Measurements from ENCODE around the gene KCND3. TPM values are rescaled to one million over a fixed set of nuclear protein-coding genes. Genes with fewer than 3 reads are reported as not detected.

Gene KCND3
- total RNA-seq, 1 donor from 2014 or later, result 0.06 TPM

DNA sequence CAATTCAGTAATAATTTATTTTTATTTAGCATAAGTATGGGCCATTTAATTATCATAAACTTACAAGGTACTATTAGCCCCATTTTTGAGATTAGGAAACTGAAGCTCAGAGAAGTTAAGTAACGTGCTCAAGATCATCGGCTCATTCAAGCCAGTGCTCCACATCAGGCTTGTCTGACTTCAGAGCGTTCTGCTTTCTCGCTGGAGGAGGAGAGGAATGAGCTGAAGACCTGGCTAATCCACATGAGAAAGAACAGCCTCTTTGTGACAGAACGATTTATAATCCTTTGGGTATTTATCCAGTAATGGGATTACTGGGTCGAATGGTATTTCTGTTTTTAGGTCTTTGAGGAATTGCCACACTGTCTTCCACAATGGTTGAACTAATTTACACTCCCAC, 194.1 kb downstream of the KCND3 start:
- Histone ChIP-seq H3K36me3 (no peaks in the 10 kb centered on the region), H2AFZ (replicated peaks) (no peak overlapping the region), H3K4me3 (no peak overlapping the region), H3K27ac (no peak overlapping the region), H3K27me3 (no peaks in the 10 kb centered on the region), H3K9me3 (ENCODE audit: low read depth) (no peaks in the 10 kb centered on the region), H3K79me2 (ENCODE audit: low read depth) (no peaks in the 10 kb centered on the region), H3K9ac (no peak overlapping the region), H3K4me2 (no peak overlapping the region), H4K20me1 (ENCODE audit: low read depth) (no peaks in the 10 kb centered on the region), H3K4me1 (peaks cover 3% of the 10 kb centered on the region), H3F3A (ENCODE audit: low read depth) (no peaks in the 10 kb centered on the region)
- TF ChIP-seq EZH2phosphoT487 (IDR thresholded peaks at IDR 0.05) (no peak), EZH2 (IDR thresholded peaks at IDR 0.05) (no peak)
- TF ChIP-seq, protein P1, sequence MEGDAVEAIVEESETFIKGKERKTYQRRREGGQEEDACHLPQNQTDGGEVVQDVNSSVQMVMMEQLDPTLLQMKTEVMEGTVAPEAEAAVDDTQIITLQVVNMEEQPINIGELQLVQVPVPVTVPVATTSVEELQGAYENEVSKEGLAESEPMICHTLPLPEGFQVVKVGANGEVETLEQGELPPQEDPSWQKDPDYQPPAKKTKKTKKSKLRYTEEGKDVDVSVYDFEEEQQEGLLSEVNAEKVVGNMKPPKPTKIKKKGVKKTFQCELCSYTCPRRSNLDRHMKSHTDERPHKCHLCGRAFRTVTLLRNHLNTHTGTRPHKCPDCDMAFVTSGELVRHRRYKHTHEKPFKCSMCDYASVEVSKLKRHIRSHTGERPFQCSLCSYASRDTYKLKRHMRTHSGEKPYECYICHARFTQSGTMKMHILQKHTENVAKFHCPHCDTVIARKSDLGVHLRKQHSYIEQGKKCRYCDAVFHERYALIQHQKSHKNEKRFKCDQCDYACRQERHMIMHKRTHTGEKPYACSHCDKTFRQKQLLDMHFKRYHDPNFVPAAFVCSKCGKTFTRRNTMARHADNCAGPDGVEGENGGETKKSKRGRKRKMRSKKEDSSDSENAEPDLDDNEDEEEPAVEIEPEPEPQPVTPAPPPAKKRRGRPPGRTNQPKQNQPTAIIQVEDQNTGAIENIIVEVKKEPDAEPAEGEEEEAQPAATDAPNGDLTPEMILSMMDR (IDR thresholded peaks at IDR 0.05), result no peak
- H3K27ac Mint-ChIP-seq, result no peak overlapping the region
- H3K4me3 Mint-ChIP-seq, result no peak overlapping the region
- H3K27me3 Mint-ChIP-seq (ENCODE audit: insufficient read depth, low read depth), result no peaks in the 10 kb centered on the region
- H3K9me3 Mint-ChIP-seq, result peaks cover 3% of the 10 kb centered on the region
- DNase-seq (ENCODE audit: low spot score), result no peak
- H3K4me1 Mint-ChIP-seq, result peaks cover 6% of the 10 kb centered on the region
- no peaks in the 10 kb centered on the region for H3K36me3 Mint-ChIP-seq

DNA sequence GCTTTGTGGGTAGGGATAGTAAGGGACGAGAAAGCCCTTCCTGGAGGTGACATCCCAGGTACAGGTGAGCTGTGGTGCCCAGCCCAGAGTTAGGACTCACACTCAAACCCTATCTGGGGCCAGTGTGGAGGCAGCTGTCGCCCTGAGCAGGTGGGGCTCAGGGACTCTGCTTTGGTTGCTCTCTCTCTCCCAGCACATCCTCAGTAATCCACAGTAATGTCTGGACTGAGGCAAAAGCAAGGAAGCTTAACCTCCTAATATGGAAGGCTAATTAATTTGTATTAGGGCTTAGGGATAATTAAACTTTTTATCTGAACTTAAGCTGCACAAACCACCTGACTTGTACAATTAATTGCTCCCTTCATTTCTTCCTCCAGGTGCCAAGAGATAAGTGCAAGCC, 195.5 kb downstream of the KCND3 start:
- H3K9me3 Mint-ChIP-seq, result peaks cover under 1% of the 10 kb centered on the region
- Histone ChIP-seq H3K4me1 (peaks cover 3% of the 10 kb centered on the region), H3K9ac (no peak overlapping the region), H3K27ac (no peak overlapping the region), H3K36me3 (no peaks in the 10 kb centered on the region), H2AFZ (replicated peaks) (no peak overlapping the region), H3K27me3 (no peaks in the 10 kb centered on the region), H3F3A (ENCODE audit: low read depth) (no peaks in the 10 kb centered on the region), H3K4me2 (no peak overlapping the region), H3K79me2 (ENCODE audit: low read depth) (no peaks in the 10 kb centered on the region), H3K9me3 (ENCODE audit: low read depth) (no peaks in the 10 kb centered on the region), H3K4me3 (no peak overlapping the region), H4K20me1 (ENCODE audit: low read depth) (no peaks in the 10 kb centered on the region)
- H3K4me3 Mint-ChIP-seq, result no peak overlapping the region
- H3K36me3 Mint-ChIP-seq, result no peaks in the 10 kb centered on the region
- DNase-seq (ENCODE audit: low spot score), result no peak
- H3K27me3 Mint-ChIP-seq (ENCODE audit: insufficient read depth, low read depth), result no peaks in the 10 kb centered on the region
- TF ChIP-seq, protein P1 (IDR thresholded peaks at IDR 0.05), result no peak
- TF ChIP-seq EZH2 (IDR thresholded peaks at IDR 0.05), result no peak
- TF ChIP-seq EZH2phosphoT487 (IDR thresholded peaks at IDR 0.05), result no peak
- no peak overlapping the region for H3K27ac Mint-ChIP-seq
- H3K4me1 Mint-ChIP-seq, result peaks cover 4% of the 10 kb centered on the region

DNA sequence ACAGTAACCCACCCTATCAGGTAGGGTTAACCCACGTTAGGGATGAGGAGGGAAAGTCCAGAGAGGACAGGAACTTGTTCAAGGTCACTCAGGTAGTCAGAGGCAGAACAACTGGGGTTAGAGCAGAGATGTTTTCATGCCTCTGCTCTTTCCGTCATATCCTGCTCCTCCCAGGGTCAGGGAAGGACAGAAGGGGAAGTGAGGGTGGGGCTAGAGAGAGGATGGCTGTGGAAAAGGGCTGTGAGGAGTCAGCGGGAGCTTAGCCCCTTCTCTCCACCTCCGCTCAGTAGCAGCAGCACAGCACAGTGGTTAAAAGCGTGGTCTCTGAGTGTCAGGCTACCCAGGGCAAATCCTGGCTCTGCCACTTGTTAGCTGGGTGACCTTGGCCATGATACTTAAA, 197.2 kb downstream of the KCND3 start:
- no peak for TF ChIP-seq EZH2phosphoT487 (IDR thresholded peaks at IDR 0.05)
- TF ChIP-seq, protein P1 (IDR thresholded peaks at IDR 0.05), result no peak

More for the DNA sequence above, 197.2 kb downstream of the KCND3 start:
- H3K4me1 ChIP-seq, result peaks cover 3% of the 10 kb centered on the region
- no peaks in the 10 kb centered on the region for H3F3A ChIP-seq (ENCODE audit: low read depth)
- H4K20me1 ChIP-seq (ENCODE audit: low read depth), result no peaks in the 10 kb centered on the region
- no peak overlapping the region for H3K27ac ChIP-seq
- H3K4me3 ChIP-seq, result no peak overlapping the region
- no peaks in the 10 kb centered on the region for H3K79me2 ChIP-seq (ENCODE audit: low read depth)
- H3K4me1 Mint-ChIP-seq, result peaks cover 4% of the 10 kb centered on the region
- H3K4me2 ChIP-seq, result no peak overlapping the region
- no peaks in the 10 kb centered on the region for H3K36me3 Mint-ChIP-seq
- peak overlapping the region; percentile 30 for H3K27ac Mint-ChIP-seq
- no peaks in the 10 kb centered on the region for H3K27me3 ChIP-seq
- H3K27me3 Mint-ChIP-seq (ENCODE audit: insufficient read depth, low read depth), result no peaks in the 10 kb centered on the region
- no peaks in the 10 kb centered on the region for H3K36me3 ChIP-seq
- no peak overlapping the region for H3K4me3 Mint-ChIP-seq
- no peaks in the 10 kb centered on the region for H3K9me3 ChIP-seq (ENCODE audit: low read depth)
- no peak for DNase-seq (ENCODE audit: low spot score)
- no peak overlapping the region for H2AFZ ChIP-seq (replicated peaks)
- no peaks in the 10 kb centered on the region for H3K9me3 Mint-ChIP-seq
- H3K9ac ChIP-seq, result no peak overlapping the region

All from neural progenitor cell (in vitro differentiated cells).